AG09309 (cell line): ENCODE measurements around the gene AGAP1.

Source experiments
- DNase-seq: peaks from one replicate; pipeline ENCODE4 v3.0.0-alpha.2; 2010; ENCODE audit warnings: low read depth
- H3K4me3 ChIP-seq: 2 replicates; pipeline ENCODE4 v1.5.1; 2011; ENCODE audit warnings: mild to moderate bottlenecking, low read depth, low read length, moderate library complexity; ENCODE audit not compliant: control insufficient read depth
- CTCF ChIP-seq: IDR thresholded peaks from 2 replicates; pipeline ENCODE4 v1.5.1; 2011; ENCODE audit warnings: mild to moderate bottlenecking, low read depth, low read length, inconsistent platforms; ENCODE audit not compliant: insufficient read depth, control insufficient read depth; ENCODE audit errors: missing control alignments

Gene AGAP1

GRCh38 chr2:236173729-236174607 lies 680.1 kb downstream of the AGAP1 start:
- no peak overlapping the region for H3K4me3 ChIP-seq
- no peak for DNase-seq
- TF ChIP-seq CTCF = no peak

GRCh38 chr2:236175548-236176150 lies 681.8 kb downstream of the AGAP1 start:
- TF ChIP-seq CTCF = no peak
- H3K4me3 ChIP-seq = no peak overlapping the region
- DNase-seq = no peak

GRCh38 chr2:236176417-236176816 lies 682.6 kb downstream of the AGAP1 start:
- DNase-seq = no peak
- peak; percentile 44 for TF ChIP-seq CTCF
- H3K4me3 ChIP-seq = no peak overlapping the region

GRCh38 chr2:236176951-236177350 lies 683.1 kb downstream of the AGAP1 start:
- H3K4me3 ChIP-seq = no peak overlapping the region
- no peak for TF ChIP-seq CTCF
- DNase-seq = no peak

- peak; percentile 27 for TF ChIP-seq CTCF
- no peak overlapping the region for H3K4me3 ChIP-seq
- no peak for DNase-seq
These were observed 683.7 kb downstream of the AGAP1 start for GRCh38 chr2:236177604-236177966.

GRCh38 chr2:236177967-236178889 lies 684.4 kb downstream of the AGAP1 start:
- H3K4me3 ChIP-seq = peak overlapping the region; percentile 53
- TF ChIP-seq CTCF = peak; percentile 88
- DNase-seq = no peak
